SJCRH30 (cell line): Measurements from ENCODE around the gene CNOT1. TPM values are rescaled to one million over a fixed set of nuclear protein-coding genes. Genes with fewer than 3 reads are reported as not detected.
A peak's percentile ranks its signal among the peaks of the same experiment; 100 is the strongest.

Experiments used
- DNase-seq, 2 experiments: peaks; one replicate each; pipeline ENCODE4 v3.0.0-alpha.2; 2015 to 2020
- H3K27ac ChIP-seq: fragments of 250-450 bp; sonication (Bioruptor Pico); 2 replicates; pipeline ENCODE4 v1.5.1; 2020; ENCODE audit warnings: mild to moderate bottlenecking, moderate library complexity
- H3K27me3 ChIP-seq: fragments of 250-450 bp; sonication (Bioruptor Pico); 2 replicates; pipeline ENCODE4 v1.5.1; 2020; ENCODE audit warnings: mild to moderate bottlenecking, moderate library complexity
- H3K36me3 ChIP-seq: fragments of 250-450 bp; sonication (Bioruptor Pico); 2 replicates; pipeline ENCODE4 v1.5.1; 2020; ENCODE audit warnings: mild to moderate bottlenecking, moderate library complexity
- H3K4me1 ChIP-seq: fragments of 250-450 bp; sonication (Bioruptor Pico); 2 replicates; pipeline ENCODE4 v1.5.1; 2020; ENCODE audit warnings: mild to moderate bottlenecking, moderate library complexity
- H3K4me3 ChIP-seq: fragments of 250-450 bp; sonication (Bioruptor Pico); 2 replicates; pipeline ENCODE4 v1.5.1; 2020; ENCODE audit warnings: mild to moderate bottlenecking, moderate library complexity
- H3K9me3 ChIP-seq: fragments of 250-450 bp; sonication (Bioruptor Pico); replicated peaks from 2 replicates; pipeline ENCODE4 v1.5.1; 2020; ENCODE audit warnings: mild to moderate bottlenecking, moderate library complexity
- total RNA-seq: library from RNA; depleted of rRNA; stranded (reverse); fragments of >200 nt; shearing (Covaris generic); gene quantifications from 2 replicates; pipeline ENCODE4 v1.2.3, GENCODE V29; 2014

Gene CNOT1
- total RNA-seq, 1 experiment from 2014 or later, result 281 TPM

- Histone ChIP-seq H3K36me3 (peaks cover 10% of the 10 kb centered on the region), H3K4me3 (no peak overlapping the region), H3K4me1 (no peaks in the 10 kb centered on the region; the same call in 1 of the 2 replicates), H3K27me3 (no peaks in the 10 kb centered on the region), H3K9me3 (no peaks in the 10 kb centered on the region), H3K27ac (no peak overlapping the region)
- DNase-seq, result peak in 1 of 2 experiments; percentile 19
Observed at GRCh38 chr16:58510097-58510775, 119.4 kb downstream of the CNOT1 start.

GRCh38 chr16:58509256-58510096 is 120.2 kb downstream of the CNOT1 start:
- Histone ChIP-seq H3K27ac (no peak overlapping the region), H3K27me3 (no peaks in the 10 kb centered on the region), H3K4me3 (no peak overlapping the region), H3K36me3 (peaks cover 5% of the 10 kb centered on the region; the same call in 1 of the 2 replicates), H3K4me1 (no peaks in the 10 kb centered on the region; the same call in 1 of the 2 replicates), H3K9me3 (no peaks in the 10 kb centered on the region)
- no peak for DNase-seq

GRCh38 chr16:58508671-58509251 is 120.9 kb downstream of the CNOT1 start:
- H3K4me3 ChIP-seq, result no peak overlapping the region
- H3K9me3 ChIP-seq, result no peaks in the 10 kb centered on the region
- no peaks in the 10 kb centered on the region; the same call in 1 of the 2 replicates for H3K4me1 ChIP-seq
- H3K36me3 ChIP-seq, result peaks cover 5% of the 10 kb centered on the region; the same call in 1 of the 2 replicates
- no peaks in the 10 kb centered on the region for H3K27me3 ChIP-seq
- no peak overlapping the region for H3K27ac ChIP-seq
- no peak for DNase-seq

- H3K4me1 ChIP-seq, result no peaks in the 10 kb centered on the region; the same call in 1 of the 2 replicates
- H3K9me3 ChIP-seq, result no peaks in the 10 kb centered on the region
- H3K27ac ChIP-seq, result no peak overlapping the region
- no peaks in the 10 kb centered on the region for H3K27me3 ChIP-seq
- no peak for DNase-seq
- H3K4me3 ChIP-seq, result no peak overlapping the region
- H3K36me3 ChIP-seq, result peaks cover 5% of the 10 kb centered on the region; the same call in 1 of the 2 replicates
Observed at GRCh38 chr16:58507963-58508670, 121.5 kb downstream of the CNOT1 start.

- Histone ChIP-seq H3K27me3 (no peaks in the 10 kb centered on the region), H3K27ac (no peak overlapping the region), H3K36me3 (peaks cover 3% of the 10 kb centered on the region; the same call in 1 of the 2 replicates), H3K4me3 (no peak overlapping the region), H3K9me3 (no peaks in the 10 kb centered on the region), H3K4me1 (no peaks in the 10 kb centered on the region; the same call in 1 of the 2 replicates)
- DNase-seq, result peak in 1 of 2 experiments; percentile 18
Observed at GRCh38 chr16:58507195-58507962, 122.2 kb downstream of the CNOT1 start.

GRCh38 chr16:58506241-58507194 is 123.1 kb downstream of the CNOT1 start:
- Histone ChIP-seq H3K9me3 (no peaks in the 10 kb centered on the region), H3K27me3 (no peaks in the 10 kb centered on the region), H3K36me3 (no peaks in the 10 kb centered on the region; the same call in 1 of the 2 replicates), H3K27ac (no peak overlapping the region), H3K4me1 (peaks cover 1% of the 10 kb centered on the region; the same call in 1 of the 2 replicates), H3K4me3 (no peak overlapping the region)
- peak in 1 of 2 experiments; percentile 17 for DNase-seq

GRCh38 chr16:58503863-58504688 is 125.5 kb downstream of the CNOT1 start:
- no peak overlapping the region for H3K27ac ChIP-seq
- no peak overlapping the region for H3K4me3 ChIP-seq
- no peaks in the 10 kb centered on the region for H3K36me3 ChIP-seq
- no peaks in the 10 kb centered on the region for H3K27me3 ChIP-seq
- H3K4me1 ChIP-seq, result peaks cover 7% of the 10 kb centered on the region; the same call in 1 of the 2 replicates
- DNase-seq, result no peak
- no peaks in the 10 kb centered on the region for H3K9me3 ChIP-seq

- DNase-seq, result no peak
- no peaks in the 10 kb centered on the region for H3K27me3 ChIP-seq
Observed at GRCh38 chr16:58503166-58503862, 126.3 kb downstream of the CNOT1 start.

GRCh38 chr16:58502217-58502921 is 127.3 kb downstream of the CNOT1 start:
- Histone ChIP-seq H3K27ac (no peak overlapping the region), H3K4me3 (no peak overlapping the region), H3K36me3 (no peaks in the 10 kb centered on the region), H3K9me3 (no peaks in the 10 kb centered on the region), H3K4me1 (peaks cover 7% of the 10 kb centered on the region; the same call in 1 of the 2 replicates), H3K27me3 (no peaks in the 10 kb centered on the region)
- DNase-seq, result no peak

More at GRCh38 chr16:58503166-58503862, 126.3 kb downstream of the CNOT1 start:
- Histone ChIP-seq H3K4me1 (peaks cover 7% of the 10 kb centered on the region; the same call in 1 of the 2 replicates), H3K4me3 (no peak overlapping the region), H3K9me3 (no peaks in the 10 kb centered on the region), H3K27ac (no peak overlapping the region), H3K36me3 (no peaks in the 10 kb centered on the region)

- H3K4me3 ChIP-seq, result peak overlapping the region; percentile 58
Observed at GRCh38 chr16:58501242-58502131, 128.1 kb downstream of the CNOT1 start.

More at GRCh38 chr16:58501242-58502131, 128.1 kb downstream of the CNOT1 start:
- Histone ChIP-seq H3K4me1 (peaks cover 7% of the 10 kb centered on the region; the same call in 1 of the 2 replicates), H3K27me3 (no peaks in the 10 kb centered on the region), H3K9me3 (no peaks in the 10 kb centered on the region), H3K36me3 (no peaks in the 10 kb centered on the region), H3K27ac (no peak overlapping the region)
- peak in 1 of 2 experiments; percentile 42 for DNase-seq
